GM15510 (cell line): ENCODE data around the gene KCNIP4.

Experiments
- POLR2A ChIP-seq: IDR thresholded peaks from 3 replicates; pipeline ENCODE4 v1.6.1; 2011; ENCODE audit warnings: borderline replicate concordance; ENCODE audit not compliant: insufficient read length; ENCODE audit errors: extremely low read depth

KCNIP4 gene

GRCh38 chr4:21664355-21664754 is 284.2 kb downstream of the KCNIP4 start:
- TF ChIP-seq POLR2A = no peak

- TF ChIP-seq POLR2A = no peak
These were observed 291.7 kb downstream of the KCNIP4 start for GRCh38 chr4:21656832-21657231.

GRCh38 chr4:21655031-21655430 is 293.5 kb downstream of the KCNIP4 start:
- TF ChIP-seq POLR2A = no peak

- no peak for TF ChIP-seq POLR2A
These were observed 295.9 kb downstream of the KCNIP4 start for GRCh38 chr4:21652508-21653231.

GRCh38 chr4:21649391-21650090 is 299.0 kb downstream of the KCNIP4 start:
- TF ChIP-seq POLR2A = no peak

GRCh38 chr4:21645776-21646175 is 302.8 kb downstream of the KCNIP4 start:
- no peak for TF ChIP-seq POLR2A

- no peak for TF ChIP-seq POLR2A
These were observed 306.9 kb downstream of the KCNIP4 start for GRCh38 chr4:21641696-21642095.

GRCh38 chr4:21638171-21638725 is 310.3 kb downstream of the KCNIP4 start:
- TF ChIP-seq POLR2A = no peak

GRCh38 chr4:21628916-21629610 is 319.5 kb downstream of the KCNIP4 start:
- TF ChIP-seq POLR2A = no peak

GRCh38 chr4:21628116-21628670 is 320.4 kb downstream of the KCNIP4 start:
- TF ChIP-seq POLR2A = no peak

GRCh38 chr4:21625447-21625846 is 323.1 kb downstream of the KCNIP4 start:
- TF ChIP-seq POLR2A = no peak

GRCh38 chr4:21605006-21605405 is 343.6 kb downstream of the KCNIP4 start:
- no peak for TF ChIP-seq POLR2A

GRCh38 chr4:21596521-21596920 is 352.1 kb downstream of the KCNIP4 start:
- TF ChIP-seq POLR2A = no peak

GRCh38 chr4:21593671-21594001 is 354.9 kb downstream of the KCNIP4 start:
- no peak for TF ChIP-seq POLR2A
